Epithelial cell of esophagus (primary cell): ENCODE measurements around the gene MED27.

ENCODE experiments used
- DNase-seq: peaks from one replicate; pipeline ENCODE4 v3.0.0; 2010; ENCODE audit warnings: low read depth
- H3K4me3 ChIP-seq: 2 replicates; pipeline ENCODE4 v1.5.1; 2011; ENCODE audit warnings: mild to moderate bottlenecking, low read length, control low read depth
- CTCF ChIP-seq: IDR thresholded peaks from 2 replicates; pipeline ENCODE4 v1.5.1; 2011; ENCODE audit warnings: low read depth, mild to moderate bottlenecking, low read length, control low read depth, inconsistent platforms; ENCODE audit not compliant: insufficient read depth; ENCODE audit errors: missing control alignments

Gene MED27

GRCh38 chr9:131835151-131835910 is 244.3 kb downstream of the MED27 start:
- no peak overlapping the region for H3K4me3 ChIP-seq
- DNase-seq: no peak
- TF ChIP-seq CTCF: no peak

GRCh38 chr9:131834721-131835120 is 244.9 kb downstream of the MED27 start:
- no peak overlapping the region for H3K4me3 ChIP-seq
- TF ChIP-seq CTCF: no peak
- no peak for DNase-seq

GRCh38 chr9:131833906-131834305 is 245.8 kb downstream of the MED27 start:
- H3K4me3 ChIP-seq: no peak overlapping the region
- DNase-seq: peak; percentile 28
- no peak for TF ChIP-seq CTCF

GRCh38 chr9:131833083-131833482 is 246.6 kb downstream of the MED27 start:
- DNase-seq: no peak
- no peak for TF ChIP-seq CTCF
- no peak overlapping the region for H3K4me3 ChIP-seq

GRCh38 chr9:131831380-131832165 is 248.1 kb downstream of the MED27 start:
- TF ChIP-seq CTCF: no peak
- DNase-seq: no peak
- H3K4me3 ChIP-seq: no peak overlapping the region

GRCh38 chr9:131827821-131828369 is 251.8 kb downstream of the MED27 start:
- no peak overlapping the region for H3K4me3 ChIP-seq
- no peak for TF ChIP-seq CTCF
- no peak for DNase-seq
